ENCODE data around the gene OTOP1.
"Not testable (repeated sequence)": the region's sequence is repeated elsewhere in the genome, so short reads cannot be mapped to it uniquely, and the experiment has no call there.

The OTOP1 gene

DNA sequence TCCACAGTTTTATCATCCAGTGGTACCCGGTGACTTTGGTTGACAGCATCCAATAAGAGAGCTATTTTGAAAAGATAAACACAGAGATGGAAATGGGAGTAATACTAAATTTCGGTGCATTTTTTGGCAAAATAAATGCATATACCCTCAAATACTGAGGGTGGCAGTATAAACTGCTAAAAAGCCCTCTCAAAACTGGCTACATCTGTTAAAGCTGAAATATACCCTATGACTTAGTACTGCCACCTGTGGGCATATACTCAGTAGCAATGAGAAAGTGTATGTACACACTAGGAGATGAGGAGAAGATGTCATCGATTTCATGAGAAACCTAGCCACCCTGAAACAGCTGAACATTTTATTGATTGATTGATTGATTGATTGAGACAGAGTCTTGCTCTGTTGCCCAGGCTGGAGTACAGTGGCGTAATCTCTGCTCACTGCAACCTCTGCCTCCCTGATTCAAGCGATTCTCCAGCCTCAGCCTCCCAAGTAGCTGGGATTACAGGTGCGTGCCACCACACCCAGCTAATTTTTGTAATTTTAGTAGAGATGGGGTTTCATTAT is 33.5 kb upstream of the OTOP1 start:
- H3K27me3 ChIP-seq (ENCODE audit: low read depth, low read length) = 0 out of 2 replicates have a peak, but pooled peaks cover 4% of the 10 kb centered on the region
- no peaks in the 10 kb centered on the region for H3K36me3 ChIP-seq (replicated peaks; ENCODE audit: low read depth, low read length)
- no peaks in the 10 kb centered on the region for H4K20me1 ChIP-seq (ENCODE audit: insufficient read depth, low read length)
- H3K9ac ChIP-seq (ENCODE audit: low read length) = peak overlapping the region; percentile 46
- peak overlapping the region; percentile 54 for H3K4me3 ChIP-seq (ENCODE audit: low read length)
- H3K4me2 ChIP-seq (ENCODE audit: low read length) = peak overlapping the region; percentile 75
- H3K79me2 ChIP-seq (ENCODE audit: low read length) = no peaks in the 10 kb centered on the region
- TF ChIP-seq EZH2phosphoT487 (IDR thresholded peaks at IDR 0.05; ENCODE audit: low read depth) = no peak
- TF ChIP-seq, protein P1, sequence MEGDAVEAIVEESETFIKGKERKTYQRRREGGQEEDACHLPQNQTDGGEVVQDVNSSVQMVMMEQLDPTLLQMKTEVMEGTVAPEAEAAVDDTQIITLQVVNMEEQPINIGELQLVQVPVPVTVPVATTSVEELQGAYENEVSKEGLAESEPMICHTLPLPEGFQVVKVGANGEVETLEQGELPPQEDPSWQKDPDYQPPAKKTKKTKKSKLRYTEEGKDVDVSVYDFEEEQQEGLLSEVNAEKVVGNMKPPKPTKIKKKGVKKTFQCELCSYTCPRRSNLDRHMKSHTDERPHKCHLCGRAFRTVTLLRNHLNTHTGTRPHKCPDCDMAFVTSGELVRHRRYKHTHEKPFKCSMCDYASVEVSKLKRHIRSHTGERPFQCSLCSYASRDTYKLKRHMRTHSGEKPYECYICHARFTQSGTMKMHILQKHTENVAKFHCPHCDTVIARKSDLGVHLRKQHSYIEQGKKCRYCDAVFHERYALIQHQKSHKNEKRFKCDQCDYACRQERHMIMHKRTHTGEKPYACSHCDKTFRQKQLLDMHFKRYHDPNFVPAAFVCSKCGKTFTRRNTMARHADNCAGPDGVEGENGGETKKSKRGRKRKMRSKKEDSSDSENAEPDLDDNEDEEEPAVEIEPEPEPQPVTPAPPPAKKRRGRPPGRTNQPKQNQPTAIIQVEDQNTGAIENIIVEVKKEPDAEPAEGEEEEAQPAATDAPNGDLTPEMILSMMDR (IDR thresholded peaks at IDR 0.05; ENCODE audit: low read depth, low read length) = peak; percentile 94
- peaks cover 26% of the 10 kb centered on the region for H3K4me1 ChIP-seq (ENCODE audit: low read length)
- no peaks in the 10 kb centered on the region for H3K9me3 ChIP-seq (ENCODE audit: insufficient read depth, low read length)
- peak overlapping the region; percentile 7; the same call in 1 of the 2 replicates for H3K27ac ChIP-seq (ENCODE audit: low read length)
- H2AFZ ChIP-seq (ENCODE audit: low read depth, low read length) = peak overlapping the region; percentile 94

DNA sequence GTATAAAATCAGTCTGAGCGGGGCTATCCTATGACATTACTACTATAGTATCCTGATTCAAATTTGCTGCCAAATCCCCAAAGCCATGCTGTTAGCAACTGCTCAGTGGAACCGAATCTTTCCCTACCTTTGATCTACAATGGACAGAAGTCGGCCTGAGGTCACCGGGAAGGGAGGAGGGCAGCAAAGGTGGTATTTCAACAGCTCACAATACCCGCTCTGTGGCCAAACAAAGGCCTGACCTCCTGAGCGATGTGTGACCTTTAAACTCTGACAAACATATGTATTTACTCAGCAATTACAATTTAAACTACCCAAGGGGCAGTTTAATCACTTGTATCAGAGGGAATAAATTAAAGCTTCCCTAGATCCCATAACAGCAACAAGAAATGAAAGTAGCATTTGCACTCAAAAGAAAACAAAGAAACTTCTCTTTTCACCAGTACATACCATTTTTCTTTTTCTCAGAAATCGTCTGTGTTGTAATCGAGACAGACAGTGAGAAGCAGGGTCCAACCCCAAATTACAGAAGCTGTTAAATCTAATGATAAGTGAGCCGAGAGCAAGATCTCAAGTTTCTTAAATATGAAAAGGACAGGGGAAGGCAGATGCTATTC is 32.9 kb upstream of the OTOP1 start:
- H4K20me1 ChIP-seq (ENCODE audit: insufficient read depth, low read length) = no peaks in the 10 kb centered on the region
- peak overlapping the region; percentile 94 for H2AFZ ChIP-seq (ENCODE audit: low read depth, low read length)
- H3K27ac ChIP-seq (ENCODE audit: low read length) = peak overlapping the region; percentile 7; the same call in 1 of the 2 replicates
- no peaks in the 10 kb centered on the region for H3K9me3 ChIP-seq (ENCODE audit: insufficient read depth, low read length)
- H3K4me3 ChIP-seq (ENCODE audit: low read length) = peak overlapping the region; percentile 54
- peaks cover 27% of the 10 kb centered on the region for H3K4me1 ChIP-seq (ENCODE audit: low read length)
- no peaks in the 10 kb centered on the region for H3K36me3 ChIP-seq (replicated peaks; ENCODE audit: low read depth, low read length)
- no peak for TF ChIP-seq EZH2phosphoT487 (IDR thresholded peaks at IDR 0.05; ENCODE audit: low read depth)
- TF ChIP-seq, protein P1 (IDR thresholded peaks at IDR 0.05; ENCODE audit: low read depth, low read length) = no peak
- H3K27me3 ChIP-seq (ENCODE audit: low read depth, low read length) = 0 out of 2 replicates have a peak, but pooled peaks cover 4% of the 10 kb centered on the region
- H3K4me2 ChIP-seq (ENCODE audit: low read length) = peak overlapping the region; percentile 75
- H3K9ac ChIP-seq (ENCODE audit: low read length) = peak overlapping the region; percentile 46
- no peaks in the 10 kb centered on the region for H3K79me2 ChIP-seq (ENCODE audit: low read length)

DNA sequence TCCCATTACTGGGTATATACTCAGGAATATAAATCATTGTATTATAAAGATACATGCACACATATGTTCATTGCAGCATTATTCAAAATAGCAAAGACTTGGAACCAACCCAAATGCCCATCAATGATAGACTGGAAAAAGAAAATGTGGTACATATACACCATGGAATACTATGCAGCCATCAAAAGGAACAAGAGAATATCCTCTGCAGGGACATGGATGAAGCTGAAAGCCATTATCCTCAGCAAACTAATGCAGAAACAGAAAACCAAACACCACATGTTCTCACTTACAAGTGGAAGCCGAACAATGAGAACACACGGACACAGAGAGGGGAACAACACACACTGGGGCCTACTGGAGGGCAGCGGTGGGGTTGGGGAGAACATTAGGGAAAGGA is 31.0 kb upstream of the OTOP1 start:
- H3K4me2 ChIP-seq (ENCODE audit: low read length); H3K9ac ChIP-seq (ENCODE audit: low read length); H3K27me3 ChIP-seq (ENCODE audit: low read depth, low read length); H3K79me2 ChIP-seq (ENCODE audit: low read length); H3K36me3 ChIP-seq (replicated peaks; ENCODE audit: low read depth, low read length); H2AFZ ChIP-seq (ENCODE audit: low read depth, low read length); H3K27ac ChIP-seq (ENCODE audit: low read length); H4K20me1 ChIP-seq (ENCODE audit: insufficient read depth, low read length); H3K4me3 ChIP-seq (ENCODE audit: low read length); H3K9me3 ChIP-seq (ENCODE audit: insufficient read depth, low read length): not testable (repeated sequence)
- peaks cover 32% of the 10 kb centered on the region for H3K4me1 ChIP-seq (ENCODE audit: low read length)

DNA sequence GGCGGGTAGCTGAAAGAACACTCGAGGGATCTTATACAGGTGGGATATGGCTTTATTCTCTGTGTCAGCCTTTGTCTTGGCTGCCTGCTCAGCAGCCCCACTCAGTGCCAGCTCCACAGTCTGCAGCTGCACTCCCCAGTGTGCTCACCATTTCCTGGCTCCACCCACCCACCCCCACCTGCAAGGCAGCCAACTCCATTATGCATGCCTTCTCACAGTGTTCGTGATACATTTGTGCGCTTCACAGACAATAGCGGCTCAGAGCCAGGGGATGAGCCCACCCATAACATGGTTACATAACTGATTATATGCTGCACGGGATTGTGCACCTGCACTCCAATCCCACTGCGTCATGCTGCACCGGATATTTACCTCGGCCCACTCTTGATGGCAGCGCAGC is 30.1 kb upstream of the OTOP1 start:
- no peaks in the 10 kb centered on the region for H4K20me1 ChIP-seq (ENCODE audit: insufficient read depth, low read length)

More for the DNA sequence above, 30.1 kb upstream of the OTOP1 start:
- TF ChIP-seq EZH2phosphoT487 (IDR thresholded peaks at IDR 0.05; ENCODE audit: low read depth) = no peak
- TF ChIP-seq, protein P1 (IDR thresholded peaks at IDR 0.05; ENCODE audit: low read depth, low read length) = no peak
- H3K9ac ChIP-seq (ENCODE audit: low read length) = no peak overlapping the region
- no peaks in the 10 kb centered on the region for H3K36me3 ChIP-seq (replicated peaks; ENCODE audit: low read depth, low read length)
- peaks cover 32% of the 10 kb centered on the region for H3K4me1 ChIP-seq (ENCODE audit: low read length)
- no peak overlapping the region for H2AFZ ChIP-seq (ENCODE audit: low read depth, low read length)
- no peak overlapping the region for H3K4me3 ChIP-seq (ENCODE audit: low read length)
- no peak overlapping the region for H3K4me2 ChIP-seq (ENCODE audit: low read length)
- no peak overlapping the region for H3K27ac ChIP-seq (ENCODE audit: low read length)
- H3K27me3 ChIP-seq (ENCODE audit: low read depth, low read length) = 0 out of 2 replicates have a peak, but pooled peaks cover 4% of the 10 kb centered on the region
- H3K9me3 ChIP-seq (ENCODE audit: insufficient read depth, low read length) = no peaks in the 10 kb centered on the region
- H3K79me2 ChIP-seq (ENCODE audit: low read length) = no peaks in the 10 kb centered on the region

All from OCI-LY3 (cell line).